HK-2 (cell line): Measurements from ENCODE around the gene CRB2.

Source experiments
- DNase-seq: peaks from one replicate; pipeline ENCODE4 v3.0.0-alpha.2; 2018; ENCODE audit not compliant: unreplicated experiment

Gene CRB2

GRCh38 chr9:123355761-123356431 is at the start of gene CRB2:
Gene CRB2 (plus strand): TSS chr9:123356197. CDS start chr9:123356261, 64 bp downstream.
- DNase-seq, result no peak

GRCh38 chr9:123309611-123310010 is 46.4 kb upstream of the CRB2 start:
- no peak for DNase-seq

- no peak for DNase-seq
Measured at GRCh38 chr9:123310551-123311249, 45.3 kb upstream of the CRB2 start.

GRCh38 chr9:123311250-123311752 is 44.7 kb upstream of the CRB2 start:
- no peak for DNase-seq

GRCh38 chr9:123312306-123312877 is 43.6 kb upstream of the CRB2 start:
- DNase-seq, result no peak

GRCh38 chr9:123314617-123315016 is 41.4 kb upstream of the CRB2 start:
- DNase-seq, result no peak

- no peak for DNase-seq
Measured at GRCh38 chr9:123315635-123316034, 40.4 kb upstream of the CRB2 start.

GRCh38 chr9:123316053-123316718 is 39.8 kb upstream of the CRB2 start:
- no peak for DNase-seq

GRCh38 chr9:123318202-123318601 is 37.8 kb upstream of the CRB2 start:
- DNase-seq, result no peak

- no peak for DNase-seq
Measured at GRCh38 chr9:123318961-123319421, 37.0 kb upstream of the CRB2 start.

GRCh38 chr9:123319541-123320339 is 36.3 kb upstream of the CRB2 start:
- DNase-seq, result no peak

- no peak for DNase-seq
Measured at GRCh38 chr9:123320814-123321213, 35.2 kb upstream of the CRB2 start.

- DNase-seq, result no peak
Measured at GRCh38 chr9:123321616-123322272, 34.3 kb upstream of the CRB2 start.

- no peak for DNase-seq
Measured at GRCh38 chr9:123322273-123323195, 33.5 kb upstream of the CRB2 start.

GRCh38 chr9:123323196-123324013 is 32.6 kb upstream of the CRB2 start:
- no peak for DNase-seq

- DNase-seq, result no peak
Measured at GRCh38 chr9:123324767-123325183, 31.2 kb upstream of the CRB2 start.

- no peak for DNase-seq
Measured at GRCh38 chr9:123326187-123326586, 29.8 kb upstream of the CRB2 start.

GRCh38 chr9:123326662-123327093 is 29.3 kb upstream of the CRB2 start:
- DNase-seq, result no peak

GRCh38 chr9:123327697-123328100 is 28.3 kb upstream of the CRB2 start:
- DNase-seq, result no peak
